ENCODE results near the gene SLC5A6.
"Not testable (repeated sequence)": the region's sequence is repeated elsewhere in the genome, so short reads cannot be mapped to it uniquely, and the experiment has no call there.

The SLC5A6 gene

DNA sequence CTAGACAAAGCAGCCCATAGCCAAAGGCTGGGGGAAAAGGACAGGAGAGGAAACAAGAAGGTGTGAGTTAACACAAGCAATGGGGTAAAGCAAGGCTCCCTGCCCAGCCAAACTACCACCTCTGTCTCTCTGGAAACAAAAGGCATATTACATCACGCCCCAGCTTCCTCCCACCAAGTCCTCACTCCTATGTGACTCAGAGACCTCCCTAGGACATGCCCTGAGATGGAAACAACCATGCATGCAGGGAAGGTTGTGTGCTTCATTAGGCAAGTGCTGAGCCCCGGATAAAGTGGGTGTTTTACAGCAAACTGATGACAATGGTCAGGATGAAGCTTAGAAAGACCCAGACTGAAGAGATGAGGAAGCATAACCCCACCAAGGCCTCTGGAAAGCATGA, 9.2 kb downstream of the SLC5A6 start:
- Histone ChIP-seq H3K27ac (ENCODE audit: low read depth, low read length) (no peak overlapping the region), H3K9ac (ENCODE audit: low read length) (no peak overlapping the region), H3K36me3 (ENCODE audit: insufficient read depth, low read length) (peaks cover 38% of the 10 kb centered on the region), H3K27me3 (ENCODE audit: control insufficient read depth in 1 of 2, insufficient read depth in 2 of 2, low read length in 2 of 2) (no peaks in the 10 kb centered on the region), H3K9me3 (ENCODE audit: low read length) (no peaks in the 10 kb centered on the region), H3K4me3 (ENCODE audit: low read depth in 1 of 2, low read length in 2 of 2) (no peak overlapping the region), H3K4me1 (ENCODE audit: insufficient read depth, low read length) (no peaks in the 10 kb centered on the region)

DNA sequence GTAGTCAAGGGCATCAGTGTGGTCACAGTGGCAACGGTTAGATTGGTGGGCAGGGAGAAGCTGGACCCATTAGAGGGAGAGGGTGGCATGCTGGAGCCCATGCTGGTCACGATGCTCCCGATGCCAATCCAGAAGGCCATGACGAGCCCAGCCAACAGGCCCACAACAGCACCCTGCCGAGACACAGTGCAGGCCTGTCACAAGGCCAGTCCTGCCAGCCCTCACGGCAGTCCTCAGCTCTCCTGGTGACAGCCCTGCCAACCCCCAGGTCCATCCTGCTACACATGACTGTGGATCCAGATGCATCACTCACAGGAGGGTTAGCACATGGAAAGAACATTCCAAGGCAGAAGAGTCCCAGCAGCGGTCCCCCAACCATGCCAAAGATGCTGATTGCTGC, 10.4 kb downstream of the SLC5A6 start:
- Histone ChIP-seq H3K4me1 (ENCODE audit: insufficient read depth, low read length) (no peaks in the 10 kb centered on the region), H3K9ac (ENCODE audit: low read length) (no peak overlapping the region), H3K27ac (ENCODE audit: low read depth, low read length) (no peak overlapping the region), H3K4me3 (ENCODE audit: low read depth in 1 of 2, low read length in 2 of 2) (no peak overlapping the region), H3K36me3 (ENCODE audit: insufficient read depth, low read length) (peaks cover 33% of the 10 kb centered on the region), H3K27me3 (ENCODE audit: control insufficient read depth in 1 of 2, insufficient read depth in 2 of 2, low read length in 2 of 2) (no peaks in the 10 kb centered on the region), H3K9me3 (ENCODE audit: low read length) (no peaks in the 10 kb centered on the region)

DNA sequence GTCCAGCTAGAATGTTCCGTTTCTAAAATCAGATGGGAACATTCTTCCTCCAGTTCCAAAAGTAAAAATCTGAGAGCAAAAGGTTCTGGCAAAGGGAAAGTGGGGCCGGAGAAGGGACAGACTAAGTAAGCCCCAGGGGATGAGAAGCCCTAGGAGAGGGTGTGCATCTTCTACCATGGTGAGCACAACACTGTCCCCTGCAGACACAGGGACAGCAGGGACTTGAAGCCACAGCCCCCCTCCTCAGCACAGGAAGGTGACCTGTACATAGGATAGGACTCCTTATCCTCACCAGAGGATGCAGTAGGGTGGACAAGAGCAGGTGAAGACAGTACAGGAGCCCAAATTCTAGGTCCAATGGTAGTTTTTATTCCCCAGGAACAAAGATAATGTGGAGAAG, 12.8 kb downstream of the SLC5A6 start:
- Histone ChIP-seq H3K27me3 (ENCODE audit: control insufficient read depth in 1 of 2, insufficient read depth in 2 of 2, low read length in 2 of 2) (no peaks in the 10 kb centered on the region), H3K27ac (ENCODE audit: low read depth, low read length) (no peak overlapping the region), H3K4me1 (ENCODE audit: insufficient read depth, low read length) (no peaks in the 10 kb centered on the region), H3K9me3 (ENCODE audit: low read length) (no peaks in the 10 kb centered on the region), H3K4me3 (ENCODE audit: low read depth in 1 of 2, low read length in 2 of 2) (no peak overlapping the region), H3K36me3 (ENCODE audit: insufficient read depth, low read length) (peaks cover 11% of the 10 kb centered on the region), H3K9ac (ENCODE audit: low read length) (no peak overlapping the region)

DNA sequence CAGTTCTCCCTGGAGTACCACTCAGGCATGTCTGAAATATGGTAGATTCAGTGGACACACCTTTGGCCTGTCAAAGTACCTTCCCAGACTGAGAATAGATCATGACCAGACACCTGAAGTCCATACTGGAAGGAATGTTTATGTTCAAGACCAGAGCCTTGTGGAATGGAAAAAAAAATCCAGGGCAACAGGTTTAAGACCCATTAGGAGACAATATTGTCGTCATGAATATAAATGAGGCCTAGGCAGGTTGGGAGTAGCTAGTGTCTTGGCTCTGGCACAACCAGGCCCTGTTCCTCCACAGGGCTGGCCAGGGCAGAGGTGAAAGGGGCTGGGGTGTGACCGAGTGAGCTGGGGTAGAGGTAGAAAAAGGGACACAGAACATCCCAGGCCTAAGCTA, 13.4 kb downstream of the SLC5A6 start:
- Histone ChIP-seq H3K9ac (ENCODE audit: low read length) (no peak overlapping the region), H3K27ac (ENCODE audit: low read depth, low read length) (no peak overlapping the region), H3K36me3 (ENCODE audit: insufficient read depth, low read length) (peaks cover 5% of the 10 kb centered on the region), H3K4me3 (ENCODE audit: low read depth in 1 of 2, low read length in 2 of 2) (no peak overlapping the region), H3K9me3 (ENCODE audit: low read length) (no peaks in the 10 kb centered on the region), H3K4me1 (ENCODE audit: insufficient read depth, low read length) (no peaks in the 10 kb centered on the region), H3K27me3 (ENCODE audit: control insufficient read depth in 1 of 2, insufficient read depth in 2 of 2, low read length in 2 of 2) (no peaks in the 10 kb centered on the region)

DNA sequence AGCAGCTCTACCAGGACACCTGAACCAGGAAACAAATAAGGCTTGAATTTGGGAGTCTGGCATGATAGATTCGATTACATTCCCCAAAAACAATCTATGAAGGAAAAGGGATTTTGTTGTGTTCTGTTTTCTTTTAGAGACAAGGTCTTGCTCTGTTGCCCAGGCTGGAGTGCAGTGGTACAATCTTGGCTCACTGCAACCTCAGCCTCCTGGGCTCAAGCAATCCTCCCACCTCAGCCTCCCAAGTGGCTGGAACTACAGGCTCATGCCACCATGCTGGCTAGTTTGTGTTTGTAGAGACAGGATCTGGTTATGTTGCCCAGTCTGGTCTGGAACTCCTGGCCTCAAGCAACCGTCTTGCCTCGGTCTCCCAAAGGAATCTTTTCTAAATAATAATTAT, 14.0 kb downstream of the SLC5A6 start:
- not testable (repeated sequence) for H3K9ac ChIP-seq (ENCODE audit: low read length); H3K4me1 ChIP-seq (ENCODE audit: insufficient read depth, low read length); H3K27ac ChIP-seq (ENCODE audit: low read depth, low read length); H3K36me3 ChIP-seq (ENCODE audit: insufficient read depth, low read length); H3K4me3 ChIP-seq (ENCODE audit: low read depth in 1 of 2, low read length in 2 of 2); H3K27me3 ChIP-seq (ENCODE audit: control insufficient read depth in 1 of 2, insufficient read depth in 2 of 2, low read length in 2 of 2); H3K9me3 ChIP-seq (ENCODE audit: low read length)

DNA sequence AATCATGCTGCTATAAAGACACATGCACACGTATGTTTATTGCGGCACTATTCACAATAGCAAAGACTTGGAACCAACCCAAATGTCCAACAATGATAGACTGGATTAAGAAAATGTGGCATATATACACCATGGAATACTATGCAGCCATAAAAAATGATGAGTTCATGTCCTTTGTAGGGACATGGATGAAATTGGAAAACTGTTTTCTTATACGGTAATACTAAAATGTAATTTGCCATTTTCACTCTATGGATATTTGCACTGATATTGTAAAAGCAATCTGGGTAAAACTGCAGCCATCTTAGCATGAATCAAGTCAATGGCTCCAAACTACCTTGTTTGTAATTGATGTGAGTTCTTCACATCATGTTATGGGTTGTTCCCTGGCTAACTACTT, 16.3 kb downstream of the SLC5A6 start:
- not testable (repeated sequence) for H3K4me1 ChIP-seq (ENCODE audit: insufficient read depth, low read length); H3K27ac ChIP-seq (ENCODE audit: low read depth, low read length); H3K9me3 ChIP-seq (ENCODE audit: low read length); H3K9ac ChIP-seq (ENCODE audit: low read length); H3K27me3 ChIP-seq (ENCODE audit: control insufficient read depth in 1 of 2, insufficient read depth in 2 of 2, low read length in 2 of 2); H3K4me3 ChIP-seq (ENCODE audit: low read depth in 1 of 2, low read length in 2 of 2); H3K36me3 ChIP-seq (ENCODE audit: insufficient read depth, low read length)

DNA sequence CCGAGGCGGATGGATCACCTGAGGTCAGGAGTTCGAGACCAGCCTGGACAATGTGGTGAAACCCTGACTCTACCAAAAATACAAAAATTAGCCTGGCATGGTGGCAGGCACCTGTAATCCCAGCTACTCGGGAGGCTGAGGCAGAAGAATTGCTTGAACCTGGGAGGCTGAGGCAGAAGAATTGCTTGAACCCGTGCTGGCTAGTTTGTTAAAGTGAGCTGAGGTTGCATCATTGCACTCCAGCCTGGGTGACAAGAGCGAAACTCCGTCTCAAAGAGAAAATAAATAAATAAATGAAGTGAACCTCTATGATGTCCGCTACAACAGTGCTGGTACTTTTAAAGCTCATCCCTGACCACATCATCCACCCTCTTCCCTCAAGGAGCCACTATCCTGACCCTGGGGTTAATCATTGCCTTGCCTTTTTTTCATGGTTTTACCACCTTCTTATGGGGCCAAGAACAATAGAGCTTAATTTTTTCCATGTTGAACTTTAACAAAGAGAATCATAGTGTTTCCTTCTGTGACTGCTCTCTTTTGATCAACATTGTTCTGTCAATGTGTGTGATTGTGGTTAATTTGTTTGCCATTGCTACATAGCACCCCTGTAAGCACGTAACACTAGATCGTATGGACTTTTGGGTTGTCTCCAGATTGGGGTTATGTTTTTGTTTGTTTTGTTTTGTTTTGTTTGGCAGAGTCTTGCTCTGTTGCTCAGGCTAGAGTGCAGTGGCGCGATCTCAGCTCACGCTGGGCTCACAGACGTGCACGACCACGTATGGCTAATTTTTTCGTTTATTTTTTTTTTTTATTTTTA, 17.3 kb downstream of the SLC5A6 start:
- Histone ChIP-seq H3K36me3 (ENCODE audit: insufficient read depth, low read length) (no peaks in the 10 kb centered on the region), H3K9ac (ENCODE audit: low read length) (no peak overlapping the region), H3K27me3 (ENCODE audit: control insufficient read depth in 1 of 2, insufficient read depth in 2 of 2, low read length in 2 of 2) (no peaks in the 10 kb centered on the region), H3K9me3 (ENCODE audit: low read length) (no peaks in the 10 kb centered on the region), H3K27ac (ENCODE audit: low read depth, low read length) (no peak overlapping the region), H3K4me3 (ENCODE audit: low read depth in 1 of 2, low read length in 2 of 2) (no peak overlapping the region), H3K4me1 (ENCODE audit: insufficient read depth, low read length) (no peaks in the 10 kb centered on the region)

DNA sequence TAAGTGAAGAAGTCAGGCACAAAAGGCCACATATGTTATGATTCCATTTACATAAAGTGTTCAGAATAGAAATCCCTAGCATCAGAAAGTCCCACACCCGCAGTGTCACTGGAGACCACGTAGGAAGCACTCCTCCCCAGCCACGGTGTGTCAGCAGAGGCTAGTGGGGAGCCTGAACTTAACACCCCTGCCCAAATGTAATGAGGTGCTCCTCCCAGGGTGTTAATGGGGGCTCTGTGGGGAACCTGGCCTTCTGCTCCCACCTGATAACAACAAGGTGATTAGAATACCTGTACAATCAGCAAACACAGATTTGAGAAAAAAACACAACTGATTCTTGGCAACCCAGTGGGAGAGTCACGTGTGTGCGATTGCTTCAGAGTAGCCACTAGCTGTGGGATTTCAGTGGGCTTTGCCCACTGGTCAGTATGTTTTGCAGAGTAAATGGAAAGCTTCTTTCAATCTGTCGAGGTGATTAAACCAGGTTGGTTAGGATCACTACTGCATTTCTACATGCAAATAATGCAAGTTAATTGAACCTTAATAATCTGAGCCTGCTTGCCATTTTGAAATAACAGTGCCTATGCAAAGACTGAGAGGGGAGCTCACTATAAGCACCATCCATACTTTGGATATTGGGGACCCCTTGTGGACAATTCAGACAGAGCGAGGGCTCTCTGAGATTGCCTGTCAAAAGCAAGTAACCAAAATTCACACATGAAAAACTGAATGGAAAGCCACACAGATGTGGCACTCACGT, 20.8 kb downstream of the SLC5A6 start:
- Histone ChIP-seq H3K4me1 (ENCODE audit: insufficient read depth, low read length) (no peaks in the 10 kb centered on the region), H3K36me3 (ENCODE audit: insufficient read depth, low read length) (no peaks in the 10 kb centered on the region), H3K27me3 (ENCODE audit: control insufficient read depth in 1 of 2, insufficient read depth in 2 of 2, low read length in 2 of 2) (no peaks in the 10 kb centered on the region), H3K4me3 (ENCODE audit: low read depth in 1 of 2, low read length in 2 of 2) (no peak overlapping the region), H3K9ac (ENCODE audit: low read length) (no peak overlapping the region), H3K27ac (ENCODE audit: low read depth, low read length) (no peak overlapping the region), H3K9me3 (ENCODE audit: low read length) (no peaks in the 10 kb centered on the region)

DNA sequence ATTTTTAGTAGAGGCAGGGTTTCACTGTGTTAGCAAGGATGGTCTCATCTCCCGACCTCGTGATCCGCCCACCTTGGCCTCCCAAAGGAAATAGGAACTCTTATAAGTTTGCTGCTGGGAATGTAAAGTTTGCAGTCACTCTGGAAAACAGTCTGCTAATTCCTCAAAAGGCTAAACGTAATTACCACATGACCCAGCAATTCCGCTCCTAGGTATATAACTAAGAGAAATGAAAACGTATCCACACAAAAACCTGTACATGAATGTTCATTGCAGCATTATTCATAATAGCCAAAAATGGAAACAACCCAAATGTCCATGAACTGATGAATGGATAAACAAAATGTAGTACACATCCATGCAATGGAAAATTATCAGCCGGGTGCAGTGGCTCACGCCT, 22.1 kb downstream of the SLC5A6 start:
- Histone ChIP-seq H3K36me3 (ENCODE audit: insufficient read depth, low read length) (no peaks in the 10 kb centered on the region), H3K9ac (ENCODE audit: low read length) (no peak overlapping the region), H3K9me3 (ENCODE audit: low read length) (no peaks in the 10 kb centered on the region), H3K4me1 (ENCODE audit: insufficient read depth, low read length) (no peaks in the 10 kb centered on the region), H3K4me3 (ENCODE audit: low read depth in 1 of 2, low read length in 2 of 2) (no peak overlapping the region), H3K27me3 (ENCODE audit: control insufficient read depth in 1 of 2, insufficient read depth in 2 of 2, low read length in 2 of 2) (no peaks in the 10 kb centered on the region), H3K27ac (ENCODE audit: low read depth, low read length) (no peak overlapping the region)

DNA sequence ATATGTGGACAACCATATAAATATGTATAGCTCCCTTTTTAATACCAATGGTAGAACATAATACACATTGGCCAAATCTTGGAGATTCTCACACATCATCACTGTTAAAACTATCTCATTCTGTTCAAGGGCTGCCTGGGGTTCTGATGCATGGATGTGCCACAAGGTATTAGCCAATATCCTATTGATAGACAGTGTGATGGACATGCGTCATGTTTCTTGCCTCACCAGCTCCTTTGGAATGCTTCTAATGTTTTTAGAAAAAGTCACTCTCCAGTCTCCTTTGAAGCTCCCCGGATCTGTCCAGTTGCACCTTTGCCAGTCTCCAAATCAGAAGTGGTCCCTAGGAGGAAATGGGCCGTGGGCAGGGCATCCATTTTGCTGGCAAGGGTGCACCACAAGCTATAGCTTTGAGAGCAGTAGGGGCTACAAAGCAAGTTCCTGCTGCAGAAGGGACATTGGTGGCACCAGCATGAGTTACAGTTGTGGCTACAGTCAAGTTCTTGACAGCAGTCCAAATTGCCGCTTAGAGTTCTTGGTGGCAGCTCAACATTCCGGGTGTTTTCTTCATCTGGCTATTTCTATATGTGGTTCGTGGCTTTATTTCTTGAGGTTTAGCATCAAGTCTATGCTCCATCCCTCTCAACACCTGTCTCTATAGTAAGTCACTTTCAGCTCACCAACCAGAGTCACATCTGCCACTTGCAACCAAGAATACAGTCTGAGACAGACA, 25.3 kb downstream of the SLC5A6 start:
- Histone ChIP-seq H3K9me3 (ENCODE audit: low read length) (no peaks in the 10 kb centered on the region), H3K36me3 (ENCODE audit: insufficient read depth, low read length) (no peaks in the 10 kb centered on the region), H3K27me3 (ENCODE audit: control insufficient read depth in 1 of 2, insufficient read depth in 2 of 2, low read length in 2 of 2) (no peaks in the 10 kb centered on the region), H3K4me3 (ENCODE audit: low read depth in 1 of 2, low read length in 2 of 2) (no peak overlapping the region), H3K4me1 (ENCODE audit: insufficient read depth, low read length) (no peaks in the 10 kb centered on the region), H3K9ac (ENCODE audit: low read length) (no peak overlapping the region), H3K27ac (ENCODE audit: low read depth, low read length) (no peak overlapping the region)

DNA sequence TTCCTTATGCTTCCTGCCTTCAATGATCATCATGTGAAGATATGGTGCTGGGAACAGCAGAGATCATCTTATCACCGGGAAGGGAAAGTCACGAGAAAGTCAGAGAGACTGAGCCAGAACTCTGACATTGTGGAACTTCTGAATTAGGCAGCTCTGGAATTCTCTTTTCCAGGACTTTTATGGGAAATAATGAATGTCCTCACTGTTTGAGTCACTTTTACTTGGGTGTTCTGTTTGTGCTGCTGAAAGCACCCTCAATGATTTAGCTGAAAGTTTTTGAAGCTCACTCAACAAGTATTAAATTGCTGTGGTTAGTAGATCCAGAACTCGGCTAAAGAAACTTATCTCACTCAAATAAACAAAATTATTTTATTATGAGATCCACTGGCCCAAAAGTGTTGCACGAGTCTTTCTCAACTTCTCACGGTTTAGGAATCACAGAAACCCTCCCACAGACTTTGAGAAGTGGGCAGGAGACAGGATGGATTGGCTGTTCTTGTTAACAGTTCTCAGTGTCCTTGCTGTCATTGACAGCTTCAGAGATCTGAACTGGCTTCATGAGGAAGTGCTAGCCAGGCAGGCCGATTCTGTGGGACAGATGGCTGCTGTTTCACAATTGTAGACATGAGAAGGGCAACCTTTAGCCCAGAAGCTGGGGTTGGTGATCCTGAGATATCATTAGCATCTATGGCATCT, 26.6 kb downstream of the SLC5A6 start:
- Histone ChIP-seq H3K9me3 (ENCODE audit: low read length) (no peaks in the 10 kb centered on the region), H3K9ac (ENCODE audit: low read length) (no peak overlapping the region), H3K4me1 (ENCODE audit: insufficient read depth, low read length) (no peaks in the 10 kb centered on the region), H3K36me3 (ENCODE audit: insufficient read depth, low read length) (no peaks in the 10 kb centered on the region), H3K27me3 (ENCODE audit: control insufficient read depth in 1 of 2, insufficient read depth in 2 of 2, low read length in 2 of 2) (no peaks in the 10 kb centered on the region), H3K27ac (ENCODE audit: low read depth, low read length) (no peak overlapping the region), H3K4me3 (ENCODE audit: low read depth in 1 of 2, low read length in 2 of 2) (no peak overlapping the region)

Measured in muscle layer of colon (tissue), 2 donors.